Fibroblast of pulmonary artery (primary cell): Measurements from ENCODE around the gene CD55.

Source experiments
- DNase-seq: peaks from one replicate; pipeline ENCODE4 v3.0.0-alpha.2; 2010; ENCODE audit warnings: low read depth
- H3K4me3 ChIP-seq: replicated peaks from 2 replicates; pipeline ENCODE4 v1.5.1; 2011; ENCODE audit warnings: low read depth, mild to moderate bottlenecking, control low read depth, low read length, moderate library complexity
- CTCF ChIP-seq: IDR thresholded peaks from 2 replicates; pipeline ENCODE4 v1.5.1; 2011; ENCODE audit warnings: mild to moderate bottlenecking, control low read depth, low read length, inconsistent platforms; ENCODE audit errors: missing control alignments

Gene CD55

GRCh38 chr1:207388721-207389120, 67.2 kb downstream of the CD55 start:
- no peak for DNase-seq
- no peak for TF ChIP-seq CTCF

GRCh38 chr1:207389728-207390464, 68.4 kb downstream of the CD55 start:
- no peak for TF ChIP-seq CTCF
- peak; percentile 6 for DNase-seq

More at GRCh38 chr1:207388721-207389120, 67.2 kb downstream of the CD55 start:
- H3K4me3 ChIP-seq = no peak overlapping the region

GRCh38 chr1:207393610-207394009, 72.1 kb downstream of the CD55 start:
- DNase-seq = peak; percentile 81
- no peak for TF ChIP-seq CTCF

More at GRCh38 chr1:207389728-207390464, 68.4 kb downstream of the CD55 start:
- H3K4me3 ChIP-seq = no peak overlapping the region

GRCh38 chr1:207396168-207396746, 74.8 kb downstream of the CD55 start:
- TF ChIP-seq CTCF = no peak
- no peak overlapping the region for H3K4me3 ChIP-seq
- no peak for DNase-seq

More at GRCh38 chr1:207393610-207394009, 72.1 kb downstream of the CD55 start:
- no peak overlapping the region for H3K4me3 ChIP-seq

DNA sequence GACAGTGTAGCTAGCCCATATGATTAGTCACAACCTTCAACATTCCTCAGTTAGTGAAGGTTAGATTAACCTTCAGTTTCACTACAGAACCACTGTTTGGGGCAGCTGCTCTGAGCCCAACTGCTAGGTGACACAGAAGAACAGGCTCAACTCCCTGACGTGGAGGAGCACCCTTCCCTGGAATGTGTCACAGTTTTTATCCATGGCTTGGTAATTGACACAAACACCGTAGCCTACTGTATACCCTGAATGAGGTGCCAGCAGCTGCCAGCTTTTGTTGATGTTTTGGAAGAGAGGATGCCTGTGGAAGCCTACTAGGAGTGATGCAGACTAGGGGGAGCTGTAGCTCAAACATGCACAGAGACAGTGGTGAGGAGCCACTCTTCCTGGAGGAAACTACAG, 76.0 kb downstream of the CD55 start:
- TF ChIP-seq CTCF = peak; percentile 14
- no peak for DNase-seq
- no peak overlapping the region for H3K4me3 ChIP-seq

DNA sequence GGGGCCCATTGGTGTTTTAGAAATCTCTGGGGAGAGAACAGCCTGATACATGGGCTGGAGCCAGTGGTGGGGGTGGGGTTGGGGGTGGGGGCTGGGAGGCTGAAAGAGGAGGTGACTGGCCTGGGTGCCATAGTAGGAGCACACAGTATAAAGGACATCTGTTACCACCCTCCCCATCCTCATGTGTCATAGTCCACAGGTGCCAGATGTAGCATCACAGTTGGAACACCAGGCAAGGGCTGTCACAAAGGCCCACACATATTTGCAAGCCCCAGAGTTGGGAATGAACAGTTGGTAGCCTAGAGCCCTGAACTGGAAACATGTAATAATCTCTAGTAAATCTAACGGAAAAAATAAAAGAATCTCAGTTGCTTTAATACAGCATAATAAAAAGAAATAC, 77.5 kb downstream of the CD55 start:
- DNase-seq = no peak
- H3K4me3 ChIP-seq = no peak overlapping the region
- TF ChIP-seq CTCF = no peak
